ENCODE data around the gene ACAP2. TPM values are rescaled to one million over a fixed set of nuclear protein-coding genes. Genes with fewer than 3 reads are reported as not detected.

The ACAP2 gene
- total RNA-seq, 1 donor from 2014 or later: 20.4 TPM

- no peaks in the 10 kb centered on the region for H3K27me3 ChIP-seq
- no peak overlapping the region for H3K4me3 ChIP-seq
- no peak for DNase-seq (ENCODE audit: low spot score in 2 of 2)
- H3K27ac ChIP-seq: no peak overlapping the region
- TF ChIP-seq, protein P1, sequence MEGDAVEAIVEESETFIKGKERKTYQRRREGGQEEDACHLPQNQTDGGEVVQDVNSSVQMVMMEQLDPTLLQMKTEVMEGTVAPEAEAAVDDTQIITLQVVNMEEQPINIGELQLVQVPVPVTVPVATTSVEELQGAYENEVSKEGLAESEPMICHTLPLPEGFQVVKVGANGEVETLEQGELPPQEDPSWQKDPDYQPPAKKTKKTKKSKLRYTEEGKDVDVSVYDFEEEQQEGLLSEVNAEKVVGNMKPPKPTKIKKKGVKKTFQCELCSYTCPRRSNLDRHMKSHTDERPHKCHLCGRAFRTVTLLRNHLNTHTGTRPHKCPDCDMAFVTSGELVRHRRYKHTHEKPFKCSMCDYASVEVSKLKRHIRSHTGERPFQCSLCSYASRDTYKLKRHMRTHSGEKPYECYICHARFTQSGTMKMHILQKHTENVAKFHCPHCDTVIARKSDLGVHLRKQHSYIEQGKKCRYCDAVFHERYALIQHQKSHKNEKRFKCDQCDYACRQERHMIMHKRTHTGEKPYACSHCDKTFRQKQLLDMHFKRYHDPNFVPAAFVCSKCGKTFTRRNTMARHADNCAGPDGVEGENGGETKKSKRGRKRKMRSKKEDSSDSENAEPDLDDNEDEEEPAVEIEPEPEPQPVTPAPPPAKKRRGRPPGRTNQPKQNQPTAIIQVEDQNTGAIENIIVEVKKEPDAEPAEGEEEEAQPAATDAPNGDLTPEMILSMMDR (IDR thresholded peaks at IDR 0.05): no peak
- peaks cover 0 to 11% of the 10 kb centered on the region in 2 donors for H3K4me1 ChIP-seq
- H3K9me3 ChIP-seq: no peaks in the 10 kb centered on the region
- intact Hi-C loops (cut with DNase I): loop anchor here (10.0 kb wide), 1 partner anchor 501 kb away; no protein-coding TSS in a partner anchor
- H3K36me3 ChIP-seq: no peaks in the 10 kb centered on the region
Measured at GRCh38 chr3:195265363-195265976, 177.3 kb downstream of the ACAP2 start.

DNA sequence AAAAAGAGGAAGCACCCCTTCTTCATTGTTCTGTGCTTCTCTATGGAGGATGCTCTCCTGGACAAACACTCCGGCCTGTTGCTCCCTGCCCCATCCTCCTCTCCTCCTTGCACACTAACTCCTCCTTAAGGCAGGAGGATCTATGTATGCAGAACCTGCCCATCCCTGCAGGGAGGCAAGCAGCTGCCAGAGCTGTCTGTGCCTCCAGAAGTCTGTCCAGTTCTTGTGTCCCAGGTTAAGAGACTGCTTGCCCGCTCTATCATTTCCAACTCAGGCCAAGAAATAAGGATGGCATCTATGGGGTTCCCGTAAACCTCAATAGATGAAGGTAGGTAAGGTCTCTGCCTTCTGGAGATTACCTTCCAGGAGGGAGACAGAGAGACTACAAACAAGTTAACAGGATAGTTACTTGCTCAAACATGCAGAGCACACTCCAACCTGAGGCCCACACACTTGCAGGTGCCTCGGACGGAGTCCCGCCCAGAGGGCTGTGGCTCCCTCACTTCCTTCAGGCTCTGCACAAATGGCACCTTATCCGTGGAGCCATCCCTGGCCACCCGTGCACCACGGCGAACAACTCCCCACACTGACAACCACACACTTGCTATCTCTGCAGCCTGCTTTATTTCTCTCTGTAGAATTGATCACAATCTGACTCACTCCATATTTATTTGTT is 178.8 kb downstream of the ACAP2 start:
- H3K9me3 ChIP-seq: no peaks in the 10 kb centered on the region
- intact Hi-C loops (cut with DNase I): loop anchor here (10.0 kb wide), 1 partner anchor 499 kb away; no protein-coding TSS in a partner anchor
- H3K36me3 ChIP-seq: no peaks in the 10 kb centered on the region
- no peak overlapping the region for H3K4me3 ChIP-seq
- H3K27me3 ChIP-seq: no peaks in the 10 kb centered on the region
- H3K27ac ChIP-seq: no peak overlapping the region
- TF ChIP-seq, protein P1 (IDR thresholded peaks at IDR 0.05): no peak
- no peak for DNase-seq (ENCODE audit: low spot score in 2 of 2)
- H3K4me1 ChIP-seq: peaks cover 0 to 9% of the 10 kb centered on the region in 2 donors

DNA sequence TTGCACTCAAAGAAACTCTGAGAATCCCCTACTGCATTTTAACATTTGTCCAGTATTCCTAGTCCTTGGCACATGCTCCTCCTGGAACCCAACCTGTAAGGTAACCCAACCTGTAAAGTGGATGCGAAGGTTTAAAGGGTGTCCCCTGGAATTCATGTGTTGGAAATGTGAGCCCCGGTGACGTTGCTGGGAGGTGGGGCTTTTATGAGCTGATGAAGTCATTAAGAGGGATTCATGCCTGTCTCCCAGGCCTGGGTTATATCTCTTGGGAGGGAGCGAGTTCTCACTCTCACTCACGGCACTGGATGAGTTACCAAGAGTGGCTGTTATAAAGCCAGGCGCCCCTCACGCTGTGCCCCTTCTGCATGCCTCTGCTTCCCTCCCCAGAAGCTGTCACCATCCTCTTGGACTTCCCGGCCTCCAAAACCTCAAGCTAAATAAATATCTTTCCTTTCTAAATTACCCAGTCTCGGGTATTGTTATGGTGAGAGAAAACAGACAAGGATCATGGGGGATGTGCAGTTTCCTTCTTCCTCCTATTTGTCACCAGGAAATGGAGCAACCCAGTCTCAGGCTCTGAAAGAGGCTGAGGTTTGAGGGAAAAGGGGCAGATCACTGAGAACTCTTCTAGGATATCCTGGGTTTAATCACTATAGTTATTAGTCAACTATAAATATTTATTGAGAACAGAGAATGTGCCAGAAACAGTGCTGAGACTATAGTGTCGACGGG is 179.5 kb downstream of the ACAP2 start:
- TF ChIP-seq, protein P1 (IDR thresholded peaks at IDR 0.05): no peak
- no peak overlapping the region for H3K4me3 ChIP-seq
- H3K27ac ChIP-seq: no peak overlapping the region
- H3K27me3 ChIP-seq: no peaks in the 10 kb centered on the region
- H3K9me3 ChIP-seq: no peaks in the 10 kb centered on the region
- H3K4me1 ChIP-seq: peaks cover 0 to 11% of the 10 kb centered on the region in 2 donors
- H3K36me3 ChIP-seq: no peaks in the 10 kb centered on the region
- no peak for DNase-seq (ENCODE audit: low spot score in 2 of 2)
- intact Hi-C loops (cut with DNase I): loop anchor here (10.0 kb wide), 1 partner anchor 499 kb away; no protein-coding TSS in a partner anchor

DNA sequence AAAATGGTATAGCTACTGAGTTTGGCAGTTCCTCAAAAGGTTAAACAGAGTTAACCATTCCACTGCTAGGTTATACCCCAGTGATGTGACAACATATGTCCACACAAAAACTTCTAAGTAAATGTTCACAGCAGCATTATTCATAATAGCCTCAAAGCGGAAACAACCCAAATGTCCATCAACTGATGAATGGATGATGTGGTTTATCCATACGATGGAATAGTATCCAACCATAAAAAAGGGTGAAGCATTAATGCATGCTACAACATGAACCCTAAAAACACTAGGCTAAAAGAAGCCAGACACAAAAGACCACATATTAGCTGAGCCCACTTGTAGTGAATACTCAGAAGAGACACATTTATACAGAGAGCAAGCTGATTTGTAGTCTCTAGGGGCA is 180.9 kb downstream of the ACAP2 start:
- intact Hi-C loops (cut with DNase I): loop anchor here (10.0 kb wide), 1 partner anchor 497 kb away; no protein-coding TSS in a partner anchor
- no peak overlapping the region for H3K4me3 ChIP-seq
- H3K36me3 ChIP-seq: no peaks in the 10 kb centered on the region
- H3K4me1 ChIP-seq: peaks cover 0 to 11% of the 10 kb centered on the region in 2 donors
- no peak for DNase-seq (ENCODE audit: low spot score in 2 of 2)
- no peak overlapping the region for H3K27ac ChIP-seq
- H3K27me3 ChIP-seq: no peaks in the 10 kb centered on the region
- TF ChIP-seq, protein P1 (IDR thresholded peaks at IDR 0.05): no peak
- no peaks in the 10 kb centered on the region for H3K9me3 ChIP-seq

DNA sequence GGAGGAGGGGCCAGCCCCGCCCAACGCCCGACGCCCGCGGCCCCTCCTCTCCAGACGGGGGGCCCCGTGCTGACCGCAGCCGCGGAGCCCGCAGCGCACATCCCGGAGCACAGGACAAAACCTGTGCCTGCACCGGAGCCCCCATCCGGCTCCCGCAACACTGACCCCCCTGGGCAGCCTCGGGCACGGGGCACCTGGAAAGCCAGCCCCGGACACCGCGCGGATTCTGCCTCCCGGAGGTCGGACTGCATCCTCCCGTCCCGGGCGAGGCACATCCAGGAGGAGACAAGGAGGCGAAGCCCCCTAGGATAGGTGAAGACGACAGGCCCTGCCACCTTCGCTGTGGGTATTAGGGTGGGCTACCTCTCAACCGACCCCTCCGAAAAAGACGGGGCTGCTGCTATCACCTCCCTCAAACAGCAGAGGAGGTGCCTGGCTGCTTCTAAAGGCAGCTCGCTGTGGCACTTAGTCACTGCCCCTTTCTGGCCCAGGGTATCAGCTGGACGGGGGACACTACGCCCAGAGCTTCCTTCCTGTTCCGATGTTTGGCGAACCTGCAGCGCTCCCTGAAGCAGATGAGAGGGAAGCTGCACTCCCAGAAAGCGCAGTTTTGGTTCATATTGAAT is 182.4 kb downstream of the ACAP2 start:
- Histone ChIP-seq H3K9me3 (no peaks in the 10 kb centered on the region), H3K4me1 (peaks cover 0 to 15% of the 10 kb centered on the region in 2 donors), H3K4me3 (peak overlapping the region; percentile 77 to 84), H3K27ac (peak overlapping the region; percentile 51 to 80), H3K36me3 (no peaks in the 10 kb centered on the region), H3K27me3 (no peaks in the 10 kb centered on the region)
- TF ChIP-seq, protein P1 (IDR thresholded peaks at IDR 0.05): peak in 1 of 3 experiments; percentile 9
- intact Hi-C loops (cut with DNase I): loop anchor here (1.0 to 10.0 kb wide), 3 partner anchors 37 to 496 kb away; no protein-coding TSS in a partner anchor
- no peak for DNase-seq (ENCODE audit: low spot score in 2 of 2)

Data from ascending aorta (tissue), 2 donors.